Adrenal gland (tissue), 5 donors: ENCODE results near the gene TM9SF2.

ENCODE experiments used
- POLR2A ChIP-seq, 2 donors: fragments of 450-650 bp; IDR thresholded peaks; one replicate each; pipeline ENCODE4 v1.6.1; 2017; ENCODE audit warnings: antibody characterized with exemption in 2 of 2, mild to moderate bottlenecking in 2 of 2, moderate library complexity in 1 of 2
- TF ChIP-seq, protein P1 (sequence below), 6 experiments: fragments of 450-650 bp in 4 of 6; fragments of 200-600 bp in 2 of 6; sonication (generic) in 1 of 6; IDR thresholded peaks; 1 replicate in 5 of 6; 2 replicates in 1 of 6; pipeline versions ENCODE4 v1.5.1 to v1.8.0; 2016 to 2021; ENCODE audit warnings: antibody characterized with exemption in 6 of 6, mild to moderate bottlenecking in 2 of 6, moderate library complexity in 1 of 6
- donor health status: DM: no; HTN: no; CAD: no.

DNA sequence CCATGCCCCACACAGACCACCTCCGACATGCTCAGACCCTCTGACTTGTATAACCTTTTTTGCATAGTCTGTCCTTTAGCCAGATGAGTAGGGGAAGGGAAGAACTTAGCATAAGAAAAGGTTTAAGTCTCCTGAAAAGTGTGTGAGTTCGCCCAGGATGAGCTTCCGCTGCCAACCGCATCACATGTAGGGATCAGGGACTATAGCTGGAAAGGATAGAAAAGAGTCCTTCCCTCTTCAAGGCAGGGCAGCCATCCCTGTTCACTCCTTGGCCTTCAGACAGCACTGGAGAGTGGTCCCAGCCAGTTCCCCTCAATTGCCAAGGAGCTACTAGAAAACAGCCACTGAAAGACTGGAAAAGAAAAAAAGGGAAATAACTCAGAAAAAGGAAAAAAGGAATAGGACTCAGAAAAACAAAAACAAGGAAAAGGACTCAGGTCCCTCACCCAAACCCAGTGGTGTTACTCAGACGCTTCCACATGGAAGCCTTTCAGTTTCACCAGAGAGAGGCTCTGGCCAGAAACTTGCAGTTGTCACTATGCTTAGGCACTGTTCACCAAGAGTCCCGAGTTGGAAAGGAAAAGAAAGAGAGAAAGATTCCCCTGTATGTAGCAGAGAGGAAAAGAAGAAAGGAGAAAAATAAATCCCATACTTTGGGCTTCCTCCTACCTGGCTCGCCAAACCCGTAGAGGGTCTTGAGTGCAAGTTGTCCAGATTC, 5.6 kb upstream of the TM9SF2 start:
- TF ChIP-seq, protein P1, sequence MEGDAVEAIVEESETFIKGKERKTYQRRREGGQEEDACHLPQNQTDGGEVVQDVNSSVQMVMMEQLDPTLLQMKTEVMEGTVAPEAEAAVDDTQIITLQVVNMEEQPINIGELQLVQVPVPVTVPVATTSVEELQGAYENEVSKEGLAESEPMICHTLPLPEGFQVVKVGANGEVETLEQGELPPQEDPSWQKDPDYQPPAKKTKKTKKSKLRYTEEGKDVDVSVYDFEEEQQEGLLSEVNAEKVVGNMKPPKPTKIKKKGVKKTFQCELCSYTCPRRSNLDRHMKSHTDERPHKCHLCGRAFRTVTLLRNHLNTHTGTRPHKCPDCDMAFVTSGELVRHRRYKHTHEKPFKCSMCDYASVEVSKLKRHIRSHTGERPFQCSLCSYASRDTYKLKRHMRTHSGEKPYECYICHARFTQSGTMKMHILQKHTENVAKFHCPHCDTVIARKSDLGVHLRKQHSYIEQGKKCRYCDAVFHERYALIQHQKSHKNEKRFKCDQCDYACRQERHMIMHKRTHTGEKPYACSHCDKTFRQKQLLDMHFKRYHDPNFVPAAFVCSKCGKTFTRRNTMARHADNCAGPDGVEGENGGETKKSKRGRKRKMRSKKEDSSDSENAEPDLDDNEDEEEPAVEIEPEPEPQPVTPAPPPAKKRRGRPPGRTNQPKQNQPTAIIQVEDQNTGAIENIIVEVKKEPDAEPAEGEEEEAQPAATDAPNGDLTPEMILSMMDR (IDR thresholded peaks at IDR 0.05): no peak
- TF ChIP-seq POLR2A (IDR thresholded peaks at IDR 0.05): no peak
